OCI-LY7 (cell line): ENCODE data around the gene PWWP2B.

Experiments
- EZH2phosphoT487 ChIP-seq: fragments of 200-600 bp; sonication (generic); IDR thresholded peaks from 2 replicates; pipeline ENCODE4 v1.6.1; 2018; ENCODE audit warnings: low read depth, borderline replicate concordance, mild to moderate bottlenecking, mixed run types, antibody characterized with exemption, low read length, moderate library complexity, mixed read lengths
- TF ChIP-seq, protein P1 (sequence below): fragments of 200-600 bp; sonication (generic); conservative IDR thresholded peaks from 2 replicates; pipeline ENCODE4 v1.5.1; 2014; ENCODE audit warnings: mild to moderate bottlenecking, antibody characterized with exemption, low read length, moderate library complexity, mixed read lengths

DNA sequence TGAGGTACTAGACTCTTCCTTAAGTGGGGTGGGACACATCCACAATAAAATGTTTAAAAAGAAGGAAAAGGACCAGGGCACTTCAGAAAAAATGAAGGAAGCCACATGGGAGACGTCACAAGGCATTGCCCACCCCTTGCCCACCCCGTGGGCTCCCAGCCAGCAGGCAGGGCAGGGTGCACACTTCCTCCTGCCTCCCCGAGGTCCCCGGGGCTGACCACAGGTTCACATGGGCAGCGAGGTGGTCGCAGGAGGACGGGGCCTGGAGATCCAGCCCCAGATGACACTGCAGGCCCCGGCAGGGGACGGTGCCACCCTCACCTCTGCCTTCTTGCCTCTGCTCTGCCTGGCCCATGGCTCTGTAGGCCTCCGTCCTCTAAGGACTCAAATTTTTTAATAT, 45.6 kb downstream of the PWWP2B start:
- TF ChIP-seq, protein P1, sequence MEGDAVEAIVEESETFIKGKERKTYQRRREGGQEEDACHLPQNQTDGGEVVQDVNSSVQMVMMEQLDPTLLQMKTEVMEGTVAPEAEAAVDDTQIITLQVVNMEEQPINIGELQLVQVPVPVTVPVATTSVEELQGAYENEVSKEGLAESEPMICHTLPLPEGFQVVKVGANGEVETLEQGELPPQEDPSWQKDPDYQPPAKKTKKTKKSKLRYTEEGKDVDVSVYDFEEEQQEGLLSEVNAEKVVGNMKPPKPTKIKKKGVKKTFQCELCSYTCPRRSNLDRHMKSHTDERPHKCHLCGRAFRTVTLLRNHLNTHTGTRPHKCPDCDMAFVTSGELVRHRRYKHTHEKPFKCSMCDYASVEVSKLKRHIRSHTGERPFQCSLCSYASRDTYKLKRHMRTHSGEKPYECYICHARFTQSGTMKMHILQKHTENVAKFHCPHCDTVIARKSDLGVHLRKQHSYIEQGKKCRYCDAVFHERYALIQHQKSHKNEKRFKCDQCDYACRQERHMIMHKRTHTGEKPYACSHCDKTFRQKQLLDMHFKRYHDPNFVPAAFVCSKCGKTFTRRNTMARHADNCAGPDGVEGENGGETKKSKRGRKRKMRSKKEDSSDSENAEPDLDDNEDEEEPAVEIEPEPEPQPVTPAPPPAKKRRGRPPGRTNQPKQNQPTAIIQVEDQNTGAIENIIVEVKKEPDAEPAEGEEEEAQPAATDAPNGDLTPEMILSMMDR, result no peak
- TF ChIP-seq EZH2phosphoT487, result no peak
